ENCODE data around the gene PPID. TPM values are rescaled to one million over a fixed set of nuclear protein-coding genes. Genes with fewer than 3 reads are reported as not detected.

The PPID gene
- total and polyA plus RNA-seq, 10 donors, result 14.3 to 31.5 (median 18.8) TPM

GRCh38 chr4:158728236-158728635, 5.0 kb upstream of the PPID start:
- Histone ChIP-seq H3K36me3 (no peaks in the 10 kb centered on the region), H3K9me3 (no peaks in the 10 kb centered on the region), H3K27ac (no peak overlapping the region), H3K27me3 (replicated peaks in 1 of 7) (peaks cover 0 to 42% (median 0%) of the 10 kb centered on the region in 7 donors), H3K4me3 (no peak overlapping the region), H3K4me1 (peaks cover 0 to 6% (median 4%) of the 10 kb centered on the region in 6 donors)
- DNase-seq, result no peak
- intact Hi-C loops (cut with DNase I; ENCODE audit: low total_unique reads), result loop anchor here (10.0 kb wide), 1 partner anchor 447 kb away; no protein-coding TSS in a partner anchor
- no peak for TF ChIP-seq POLR2A (IDR thresholded peaks at IDR 0.05)
- no peak for TF ChIP-seq POLR2AphosphoS5 (IDR thresholded peaks at IDR 0.05)
- TF ChIP-seq CTCF (IDR thresholded peaks at IDR 0.05 in 8 of 11, conservative IDR thresholded peaks at IDR 0.05 in 3 of 11), result no peak
- WGBS, 5 donors, result 61 to 79% (median 74%) methylated on average over 1 of the region's 1 CpG

GRCh38 chr4:158726633-158727032, 3.4 kb upstream of the PPID start:
- TF ChIP-seq POLR2A (IDR thresholded peaks at IDR 0.05) (no peak), CTCF (IDR thresholded peaks at IDR 0.05 in 8 of 11, conservative IDR thresholded peaks at IDR 0.05 in 3 of 11) (no peak), POLR2AphosphoS5 (IDR thresholded peaks at IDR 0.05) (no peak)
- Histone ChIP-seq H3K4me1 (peaks cover 9 to 19% (median 13%) of the 10 kb centered on the region in 6 donors), H3K9me3 (no peaks in the 10 kb centered on the region), H3K4me3 (no peak overlapping the region), H3K27ac (no peak overlapping the region), H3K27me3 (replicated peaks in 1 of 7) (peaks cover 0 to 36% (median 0%) of the 10 kb centered on the region in 7 donors), H3K36me3 (no peaks in the 10 kb centered on the region)
- intact Hi-C loops (cut with DNase I; ENCODE audit: low total_unique reads), result loop anchor here (10.0 kb wide), 1 partner anchor 448 kb away; no protein-coding TSS in a partner anchor
- WGBS, 5 donors, result 77 to 90% (median 81%) methylated on average over 6 of the region's 6 CpGs
- DNase-seq, result no peak

- no peak for DNase-seq
- no peak for TF ChIP-seq CTCF (IDR thresholded peaks at IDR 0.05 in 8 of 11, conservative IDR thresholded peaks at IDR 0.05 in 3 of 11)
- TF ChIP-seq POLR2A (IDR thresholded peaks at IDR 0.05), result no peak
- TF ChIP-seq POLR2AphosphoS5 (IDR thresholded peaks at IDR 0.05), result no peak
- H3K4me1 ChIP-seq, result peaks cover 9 to 27% (median 17%) of the 10 kb centered on the region in 6 donors
- WGBS, 5 donors, result 80 to 94% (median 86%) methylated on average over 4 of the region's 4 CpGs
- peaks cover 0 to 28% (median 0%) of the 10 kb centered on the region in 7 donors for H3K27me3 ChIP-seq (replicated peaks in 1 of 7)
- no peak overlapping the region for H3K27ac ChIP-seq
- no peak overlapping the region for H3K4me3 ChIP-seq
- intact Hi-C loops (cut with DNase I; ENCODE audit: low total_unique reads), result loop anchor here (10.0 kb wide), 1 partner anchor 450 kb away; no protein-coding TSS in a partner anchor
- H3K36me3 ChIP-seq, result peaks cover 0 to 18% (median 7%) of the 10 kb centered on the region in 6 donors
- H3K9me3 ChIP-seq, result no peaks in the 10 kb centered on the region
Observed at GRCh38 chr4:158724637-158725036, 1.4 kb upstream of the PPID start.

GRCh38 chr4:158722291-158722916, 792 bp downstream of the PPID start:
- DNase-seq, result no peak
- 14 to 22% (median 21%) methylated on average over 16 of the region's 16 CpGs for WGBS, 5 donors
- peaks cover 0 to 40% (median 28%) of the 10 kb centered on the region in 6 donors for H3K36me3 ChIP-seq

More at GRCh38 chr4:158722291-158722916, 792 bp downstream of the PPID start:
- H3K4me1 ChIP-seq, result peaks cover 9 to 27% (median 17%) of the 10 kb centered on the region in 6 donors
- H3K27ac ChIP-seq, result peak overlapping the region; percentile 87 to 94 (median 91)
- TF ChIP-seq POLR2AphosphoS5 (IDR thresholded peaks at IDR 0.05) (no peak), POLR2A (IDR thresholded peaks at IDR 0.05) (no peak), CTCF (IDR thresholded peaks at IDR 0.05 in 8 of 11, conservative IDR thresholded peaks at IDR 0.05 in 3 of 11) (no peak)
- H3K27me3 ChIP-seq (replicated peaks in 1 of 7), result peaks cover 0 to 8% (median 0%) of the 10 kb centered on the region in 7 donors
- H3K4me3 ChIP-seq, result peak overlapping the region; percentile 61 to 86 (median 78)
- no peaks in the 10 kb centered on the region for H3K9me3 ChIP-seq
- intact Hi-C loops (cut with DNase I; ENCODE audit: low total_unique reads), result loop anchor here (10.0 kb wide), 1 partner anchor 452 kb away; no protein-coding TSS in a partner anchor
